HG03045 (cell line): ENCODE results near the gene MMD.
"Not testable (repeated sequence)": the region's sequence is repeated elsewhere in the genome, so short reads cannot be mapped to it uniquely, and the experiment has no call there.

Source experiments
- ATAC-seq: cut with Tn5 transposase; IDR thresholded peaks from one replicate; pipeline ENCODE4 v1.9.1; 2021; ENCODE audit warnings: mild to moderate bottlenecking, moderate library complexity; ENCODE audit not compliant: unreplicated experiment

Gene MMD

DNA sequence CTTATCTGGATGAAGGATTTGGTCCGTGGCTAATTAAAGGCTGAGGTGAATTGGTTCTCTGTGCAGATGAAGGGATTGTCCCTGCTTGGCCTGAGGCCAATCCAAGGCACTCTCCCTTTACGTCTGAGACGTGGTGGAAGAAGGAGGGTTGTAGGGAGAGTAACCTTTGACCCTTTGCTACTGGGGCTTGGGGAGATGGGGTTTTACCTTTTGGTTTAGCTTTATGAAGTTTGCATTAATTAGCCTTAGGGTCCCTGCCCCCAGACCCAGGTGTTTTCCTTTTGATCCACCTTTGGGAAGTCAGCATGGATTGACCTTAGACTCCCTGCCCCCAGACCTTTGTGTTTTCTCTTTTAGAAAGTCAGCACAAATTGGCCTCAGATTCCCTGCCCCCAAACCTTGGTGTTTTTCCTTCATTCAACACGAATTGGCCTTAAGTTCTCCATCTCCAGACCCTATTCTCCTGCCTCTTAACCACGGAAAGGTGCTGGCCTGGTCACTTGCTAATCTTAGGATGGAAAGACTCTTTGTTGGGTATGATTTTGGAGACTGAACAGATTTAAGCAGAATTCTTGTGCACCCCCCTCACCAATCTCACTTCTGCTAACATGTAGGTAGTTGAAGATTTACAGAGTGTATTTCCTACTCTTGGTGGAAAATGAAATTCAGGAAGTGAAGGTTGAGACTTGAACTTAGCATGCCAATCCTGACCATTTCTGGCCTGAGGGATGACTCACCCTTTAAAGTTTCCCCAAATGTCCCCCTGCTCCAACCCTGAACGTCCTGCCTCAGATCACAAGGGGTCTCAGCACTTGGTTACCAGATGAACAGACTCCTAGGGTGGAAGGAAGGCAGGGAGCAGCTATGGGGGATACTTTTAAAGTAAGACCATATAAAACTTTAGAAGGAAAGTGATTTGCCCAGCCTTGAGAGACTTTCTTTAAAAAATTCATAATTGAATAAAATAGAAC is 23.1 kb upstream of the MMD start:
- ATAC-seq = peak; percentile 69

GRCh38 chr17:55443904-55444303 is 22.3 kb upstream of the MMD start:
- no peak for ATAC-seq

DNA sequence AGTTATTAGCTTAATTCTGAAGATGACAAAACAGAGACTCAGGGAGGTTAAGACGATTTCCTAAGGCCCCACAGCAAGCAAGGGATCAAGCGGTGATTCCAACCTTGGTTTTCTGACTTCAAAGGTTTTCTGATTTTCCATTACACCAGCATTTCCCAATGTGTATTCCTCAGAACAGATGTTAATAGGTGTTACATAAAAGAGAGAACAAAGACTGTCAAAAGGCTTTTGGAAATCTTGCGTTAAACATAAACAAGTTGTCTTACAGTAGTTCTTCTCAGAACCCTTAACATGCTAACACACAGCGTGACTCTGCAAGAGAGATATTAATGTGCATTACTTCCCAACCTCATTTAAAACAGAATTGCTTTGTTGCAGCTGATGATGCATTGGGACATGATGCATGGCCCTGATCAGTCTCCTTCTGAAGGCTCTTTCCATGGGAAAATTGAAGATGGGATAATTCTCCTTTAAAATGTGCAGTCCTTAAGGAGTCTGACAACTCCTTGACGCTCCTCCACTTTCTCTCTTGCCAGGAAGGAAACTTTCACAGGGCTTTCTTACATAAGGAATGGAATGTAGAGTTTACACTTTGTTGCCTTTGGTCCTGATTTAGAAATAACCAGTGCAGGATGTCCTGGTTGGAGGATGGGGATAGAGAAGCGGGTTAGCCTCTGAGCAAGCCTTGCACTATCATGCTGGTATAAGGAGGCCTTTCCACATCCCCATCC is 21.5 kb upstream of the MMD start:
- no peak for ATAC-seq

DNA sequence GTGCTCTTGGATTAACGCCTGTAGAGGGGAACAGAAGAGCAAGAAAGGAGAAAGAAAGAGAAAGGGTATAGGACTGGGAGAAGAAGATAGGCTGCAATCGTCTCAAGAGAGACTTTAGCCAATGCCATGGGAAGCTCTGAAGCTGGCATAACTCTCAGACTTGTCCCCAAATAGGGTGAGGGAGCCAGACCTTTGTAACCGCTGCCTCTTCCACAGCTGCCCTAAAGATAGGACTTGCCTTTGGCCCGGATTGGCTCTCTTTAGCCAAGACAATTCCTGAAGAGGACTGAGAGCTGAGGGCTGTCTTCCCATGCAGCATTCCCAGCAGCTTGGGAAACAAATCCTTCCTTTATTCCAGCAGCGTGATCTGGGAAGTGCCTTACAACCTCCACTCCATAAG is 20.8 kb upstream of the MMD start:
- no peak for ATAC-seq

GRCh38 chr17:55441544-55441943 is 19.9 kb upstream of the MMD start:
- no peak for ATAC-seq

GRCh38 chr17:55440391-55440790 is 18.8 kb upstream of the MMD start:
- ATAC-seq = no peak

- ATAC-seq = peak; percentile 65
These were observed 15.5 kb upstream of the MMD start for GRCh38 chr17:55437159-55437605.

GRCh38 chr17:55436224-55437158 is 14.9 kb upstream of the MMD start:
- ATAC-seq = peak; percentile 32

DNA sequence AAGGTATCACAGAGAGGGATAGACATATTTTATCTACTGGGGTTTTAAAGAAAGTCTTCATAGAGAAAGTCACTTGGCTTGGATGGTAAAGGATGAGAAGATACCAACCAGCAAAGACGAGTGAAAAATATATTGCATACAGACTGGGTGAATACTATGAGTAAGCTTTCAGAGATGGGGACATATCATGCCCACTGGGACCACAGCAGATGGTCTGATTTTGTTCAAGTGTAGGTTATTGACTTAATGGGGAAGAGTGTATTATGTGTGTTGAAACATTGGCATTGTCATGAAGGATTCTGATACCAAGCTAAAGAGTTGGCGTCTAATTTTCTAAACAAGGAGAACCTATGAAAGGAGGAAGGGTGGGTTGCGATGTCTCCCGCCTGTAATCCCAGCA is 13.8 kb upstream of the MMD start:
- no peak for ATAC-seq

GRCh38 chr17:55434721-55435120 is 13.1 kb upstream of the MMD start:
- no peak for ATAC-seq

GRCh38 chr17:55433629-55434422 is 12.2 kb upstream of the MMD start:
- ATAC-seq = no peak

GRCh38 chr17:55433029-55433628 is 11.5 kb upstream of the MMD start:
- no peak for ATAC-seq

DNA sequence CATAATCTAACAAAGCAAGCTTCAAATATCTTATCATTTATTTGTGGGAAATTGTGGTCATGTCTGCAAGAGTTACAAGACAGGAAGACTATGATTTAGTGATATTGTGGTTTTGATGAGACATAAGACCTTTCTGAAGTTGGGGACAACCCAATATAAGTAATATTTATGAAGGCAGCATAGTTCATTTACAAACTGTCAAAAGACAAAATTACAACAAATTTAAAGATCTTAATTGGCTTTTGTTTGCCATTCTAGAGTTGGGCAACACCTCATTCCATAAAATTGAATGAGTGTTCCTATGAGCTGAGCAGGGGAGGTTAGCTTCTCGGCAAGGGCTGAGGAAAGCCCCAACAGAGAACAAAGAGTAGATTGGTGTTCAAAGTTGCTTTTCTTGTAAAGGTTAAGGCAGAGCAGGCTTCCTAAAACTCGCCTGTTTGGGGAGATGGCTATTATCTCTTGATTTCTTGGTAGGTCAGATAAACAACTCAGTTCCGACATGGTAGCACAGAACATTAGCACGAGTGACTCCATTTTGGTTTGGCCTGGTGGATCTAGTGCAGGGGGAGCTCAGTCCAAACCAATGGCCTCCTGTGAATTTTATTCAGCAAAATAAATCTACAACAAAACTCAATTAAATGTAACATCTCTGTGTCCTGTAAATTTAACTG is 10.9 kb upstream of the MMD start:
- no peak for ATAC-seq

DNA sequence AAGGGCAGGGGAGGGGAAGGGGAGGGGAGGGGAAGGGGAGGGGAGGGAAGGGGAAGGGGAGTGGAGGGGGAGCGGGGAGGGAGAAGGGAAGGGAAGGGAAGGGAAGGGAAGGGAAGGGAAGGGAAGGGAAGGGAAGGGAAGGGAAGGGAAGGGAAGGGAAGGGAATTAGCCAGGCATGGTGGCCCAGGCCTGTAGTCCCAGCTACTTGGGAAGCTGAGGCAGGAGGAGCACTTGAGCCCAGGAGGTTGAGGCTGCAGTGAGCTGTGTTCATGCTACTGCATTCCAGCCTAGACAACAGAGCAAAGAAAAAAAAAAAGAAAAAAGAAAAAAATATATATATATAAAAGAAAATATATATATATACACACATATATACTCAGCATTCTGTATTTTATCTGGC is 10.3 kb upstream of the MMD start:
- not testable (repeated sequence) for ATAC-seq

GRCh38 chr17:55430541-55431288 is 9.1 kb upstream of the MMD start:
- no peak for ATAC-seq

- no peak for ATAC-seq
These were observed 5.9 kb upstream of the MMD start for GRCh38 chr17:55427587-55427882.

DNA sequence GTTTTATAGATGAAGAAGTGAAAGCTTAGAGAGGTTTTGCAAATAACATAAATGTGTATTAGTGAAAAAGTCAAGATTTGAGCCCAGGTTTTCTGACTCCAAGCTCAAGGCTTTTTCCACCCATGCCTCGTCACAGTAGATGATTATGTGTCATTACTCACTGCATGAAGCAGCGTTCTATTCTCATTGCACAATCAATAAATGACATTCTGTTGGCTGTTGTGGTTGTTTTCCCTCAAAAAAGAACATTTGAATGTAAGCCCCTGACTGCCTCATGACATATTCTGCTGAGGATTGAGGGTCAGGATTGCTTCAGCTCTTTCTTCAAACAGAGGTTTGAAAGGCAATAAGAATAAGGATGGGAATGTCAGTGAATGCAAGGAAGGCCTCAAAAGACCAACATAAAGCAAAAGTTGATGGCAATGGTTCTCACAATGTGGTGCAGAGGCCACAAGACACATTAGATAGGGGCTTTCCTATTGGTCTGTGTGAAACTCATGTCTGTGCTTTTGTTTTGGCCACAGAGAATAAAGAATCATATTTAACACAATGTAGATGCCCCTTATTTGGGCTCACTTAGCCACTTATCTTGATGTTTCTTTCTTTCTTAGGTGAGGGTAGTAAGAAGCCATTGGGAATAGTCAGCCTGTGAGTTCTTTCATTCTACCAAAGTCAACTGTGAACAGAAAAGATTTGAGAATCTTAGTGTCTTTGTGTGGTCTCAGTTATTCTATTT is 5.4 kb upstream of the MMD start:
- ATAC-seq = no peak
